ENCODE measurements around the gene STX2.
A peak's percentile ranks its signal among the peaks of the same experiment; 100 is the strongest.

STX2 gene

DNA sequence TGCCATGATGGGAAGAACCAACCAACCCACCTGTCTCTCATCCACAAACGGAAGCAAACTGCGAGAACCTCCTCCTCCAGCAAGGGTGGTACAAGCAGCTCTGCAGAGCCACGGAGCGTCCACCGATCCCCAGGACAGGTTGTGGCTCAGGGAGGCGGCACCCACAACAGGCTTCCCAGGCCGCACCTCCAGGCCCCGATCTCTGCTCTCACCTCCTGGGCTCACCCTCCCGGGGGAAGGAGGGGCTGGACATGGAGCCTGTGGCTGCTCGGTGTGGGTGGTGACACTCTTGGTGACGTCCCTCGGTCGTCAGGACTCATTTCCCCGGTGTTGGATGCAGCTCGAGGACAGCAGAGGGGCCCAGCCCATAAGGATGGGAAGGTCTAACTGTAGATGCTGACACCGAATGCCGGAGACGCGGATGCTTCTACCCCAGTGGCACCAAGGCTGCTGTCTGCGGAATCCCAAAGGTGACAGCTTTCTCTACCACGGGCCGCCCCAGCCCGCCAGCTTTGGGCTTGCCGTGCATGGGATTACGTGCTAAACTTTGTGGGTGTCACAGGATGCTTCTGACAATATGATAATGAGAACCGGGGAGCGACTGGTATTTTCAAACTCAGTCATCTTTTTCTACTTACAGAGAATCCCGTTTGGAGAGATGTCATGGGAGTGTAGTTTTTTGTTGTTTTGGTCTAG lies 58.0 kb downstream of the STX2 start:
- Mint-ChIP-seq H3K36me3 (peaks cover 53% of the 10 kb centered on the region), H3K4me1 (peaks cover 6% of the 10 kb centered on the region), H3K27me3 (peaks cover 40% of the 10 kb centered on the region), H3K4me3 (no peak overlapping the region), H3K27ac (no peak overlapping the region), H3K9me3 (peaks cover 10% of the 10 kb centered on the region)
- no peak for ATAC-seq

DNA sequence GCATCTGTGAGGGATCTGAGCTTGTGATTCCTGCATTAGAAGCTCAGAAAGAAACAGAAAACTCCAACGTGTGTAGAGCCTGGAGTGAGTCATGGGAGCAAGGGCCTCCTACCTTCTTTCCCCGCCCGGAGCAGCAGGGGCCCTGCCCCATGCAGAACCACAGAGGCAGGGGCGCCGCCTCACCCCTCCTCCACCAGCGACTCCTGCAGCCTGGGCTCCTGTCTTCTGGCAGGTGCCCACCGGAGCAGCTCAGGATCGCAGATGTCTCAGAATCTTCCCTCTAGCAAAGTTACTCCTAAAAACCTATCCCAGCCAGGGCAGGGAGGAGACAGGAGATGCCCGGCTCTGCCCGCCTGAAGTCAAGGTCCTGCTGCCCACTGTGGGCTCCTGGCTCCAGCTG lies 58.7 kb downstream of the STX2 start:
- Mint-ChIP-seq H3K27ac (no peak overlapping the region), H3K36me3 (peaks cover 47% of the 10 kb centered on the region), H3K4me1 (peaks cover 11% of the 10 kb centered on the region), H3K4me3 (no peak overlapping the region), H3K27me3 (peaks cover 47% of the 10 kb centered on the region), H3K9me3 (peaks cover 10% of the 10 kb centered on the region)
- no peak for ATAC-seq

DNA sequence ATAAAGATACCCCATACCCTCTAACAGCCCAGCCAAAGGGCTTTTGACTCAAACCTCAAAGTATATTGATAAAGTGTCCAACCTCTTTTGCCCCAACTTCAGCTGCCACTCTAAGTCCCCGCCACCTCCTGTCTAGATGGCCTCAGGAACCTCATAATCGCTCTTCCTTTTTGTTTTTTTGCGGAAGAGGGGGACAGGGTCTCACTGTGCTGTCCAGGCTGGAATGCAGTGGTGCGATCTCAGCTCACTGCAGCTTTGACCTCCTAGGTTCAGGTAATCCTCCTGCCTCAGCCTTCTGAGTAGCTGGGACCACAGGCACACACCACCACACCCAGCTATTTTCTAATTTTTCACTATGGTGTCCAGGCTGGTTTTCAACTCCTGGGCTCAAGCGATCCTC lies 60.3 kb downstream of the STX2 start:
- no peak for ATAC-seq
- Mint-ChIP-seq H3K27me3 (peaks cover 55% of the 10 kb centered on the region), H3K4me1 (peaks cover 11% of the 10 kb centered on the region), H3K9me3 (peaks cover 3% of the 10 kb centered on the region), H3K36me3 (peaks cover 32% of the 10 kb centered on the region), H3K27ac (no peak overlapping the region), H3K4me3 (no peak overlapping the region)

DNA sequence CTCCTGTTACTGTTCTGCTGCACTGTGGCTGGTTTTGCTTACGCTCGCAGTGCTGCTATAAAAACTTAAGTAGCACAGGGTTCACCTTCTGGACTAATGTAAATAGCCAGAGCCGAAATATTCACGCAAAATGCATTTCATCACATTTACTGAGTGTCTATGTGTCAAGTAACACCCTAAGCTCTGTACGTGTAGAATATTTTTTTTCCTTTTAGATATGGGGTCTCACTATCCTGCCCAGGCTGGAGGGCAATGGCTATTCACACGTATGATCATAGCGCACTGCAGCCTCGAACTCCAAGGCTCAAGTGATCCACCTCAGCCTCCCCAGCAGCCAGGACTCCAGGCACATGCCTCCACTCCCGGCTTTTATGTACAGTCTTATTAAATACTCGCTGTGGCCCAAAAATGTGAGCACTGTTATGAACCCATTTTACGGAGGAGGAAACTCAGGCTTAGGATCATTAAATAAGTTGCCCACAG lies 62.2 kb downstream of the STX2 start:
- Mint-ChIP-seq H3K9me3 (peaks cover 3% of the 10 kb centered on the region), H3K27ac (no peak overlapping the region), H3K4me1 (peaks cover 11% of the 10 kb centered on the region), H3K36me3 (peaks cover 13% of the 10 kb centered on the region), H3K27me3 (peaks cover 72% of the 10 kb centered on the region), H3K4me3 (no peak overlapping the region)
- no peak for ATAC-seq

DNA sequence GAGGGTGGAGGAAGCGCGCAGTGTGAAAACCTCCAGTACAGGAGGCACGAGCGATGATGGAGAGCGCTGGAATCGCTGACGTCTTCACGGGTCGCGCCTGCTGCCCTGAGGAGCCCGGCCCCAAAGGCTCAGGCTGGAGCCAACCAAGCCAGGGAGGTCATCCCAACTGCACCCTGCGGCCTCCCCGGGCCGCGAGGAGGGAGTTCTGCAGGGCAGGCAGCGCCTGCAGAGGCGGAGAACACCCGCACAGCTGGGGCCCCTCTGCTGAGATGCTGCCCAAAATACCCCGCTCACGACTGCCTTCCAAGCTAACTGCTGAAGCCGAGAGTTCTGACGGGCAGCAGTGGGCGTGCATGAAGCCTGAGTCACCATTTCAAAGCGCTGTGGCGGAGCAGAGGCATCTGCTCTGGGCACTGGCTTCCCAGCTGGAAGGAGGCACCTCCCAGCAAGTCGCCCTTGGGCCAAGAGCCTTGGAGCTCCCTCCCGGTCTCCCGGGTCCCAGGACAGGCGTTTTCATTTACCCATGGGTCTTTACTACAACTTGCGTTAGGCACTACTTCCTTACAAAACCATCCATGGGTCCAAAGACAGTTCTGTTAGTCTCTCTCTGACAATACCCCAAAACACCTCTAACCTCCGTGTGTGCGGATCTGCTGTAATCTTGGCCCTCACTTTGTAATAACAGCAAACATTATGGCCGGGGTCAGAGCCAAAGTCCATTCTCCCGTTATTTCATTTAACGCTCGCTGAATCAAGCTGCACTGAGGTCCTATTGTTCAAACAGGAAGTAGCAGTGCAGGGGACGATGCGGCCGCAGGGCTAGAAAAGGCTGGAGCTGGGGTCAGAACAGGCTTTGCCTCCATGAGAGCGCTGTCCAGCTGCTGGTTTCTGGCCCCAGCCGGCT lies 62.8 kb downstream of the STX2 start:
- H3K9me3 Mint-ChIP-seq = peaks cover 6% of the 10 kb centered on the region
- H3K36me3 Mint-ChIP-seq = peaks cover 11% of the 10 kb centered on the region
- peaks cover 79% of the 10 kb centered on the region for H3K27me3 Mint-ChIP-seq
- H3K4me1 Mint-ChIP-seq = peaks cover 11% of the 10 kb centered on the region
- peak overlapping the region; percentile 38 for H3K4me3 Mint-ChIP-seq
- H3K27ac Mint-ChIP-seq = no peak overlapping the region
- peak; percentile 39 for ATAC-seq

DNA sequence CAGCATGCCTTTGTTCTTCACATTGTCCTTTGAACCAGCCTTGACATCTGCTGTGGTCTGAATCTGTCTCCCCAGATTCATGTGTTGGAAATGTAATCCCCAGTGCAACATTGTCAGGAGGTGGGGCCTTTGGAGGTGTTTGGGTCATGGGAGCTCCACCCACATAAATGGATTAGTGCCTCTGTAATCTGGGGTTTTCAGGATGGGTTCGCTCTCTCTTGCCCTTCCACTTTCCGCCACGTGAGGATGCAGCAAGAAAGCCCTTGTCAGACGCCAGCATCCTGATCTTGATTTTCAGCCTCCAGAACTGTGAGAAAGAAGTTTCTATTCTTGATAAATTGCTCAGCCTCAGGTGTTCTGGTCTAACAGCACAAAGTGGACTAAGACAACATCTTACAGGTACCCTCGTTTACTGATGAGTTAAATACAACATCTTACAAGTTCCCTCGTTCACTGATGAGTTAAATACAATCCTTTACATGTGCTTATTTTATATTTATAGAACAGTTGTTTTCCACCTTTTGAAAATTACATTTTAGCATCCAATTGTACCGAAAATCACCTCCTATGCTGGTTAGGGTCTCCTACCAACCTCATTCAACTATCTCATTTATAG lies 68.5 kb downstream of the STX2 start:
- Mint-ChIP-seq H3K4me3 (no peak overlapping the region), H3K4me1 (peaks cover under 1% of the 10 kb centered on the region), H3K27me3 (peaks cover 50% of the 10 kb centered on the region), H3K36me3 (no peaks in the 10 kb centered on the region), H3K9me3 (peaks cover 3% of the 10 kb centered on the region), H3K27ac (no peak overlapping the region)
- ATAC-seq = no peak

DNA sequence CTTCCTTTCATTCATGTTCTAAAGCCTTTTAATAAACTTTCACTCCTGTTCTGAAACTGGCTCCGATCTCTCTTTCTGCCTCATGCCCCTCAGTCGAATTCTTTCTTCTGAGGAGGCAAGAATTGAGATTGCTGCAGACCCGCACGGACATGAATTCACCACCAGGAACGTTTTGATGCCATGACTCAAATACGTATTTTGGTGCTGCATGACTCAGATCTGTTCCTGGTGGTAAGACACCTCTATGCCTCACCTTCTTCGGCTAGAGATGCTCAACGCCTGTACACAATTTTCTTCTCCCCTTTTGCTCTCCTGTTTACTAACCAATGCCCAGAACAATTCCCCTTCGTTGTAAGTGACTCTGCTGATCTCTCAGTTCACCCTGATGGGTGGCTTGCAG lies 70.9 kb downstream of the STX2 start:
- Mint-ChIP-seq H3K4me1 (no peaks in the 10 kb centered on the region), H3K4me3 (no peak overlapping the region), H3K36me3 (no peaks in the 10 kb centered on the region), H3K27ac (no peak overlapping the region), H3K9me3 (peaks cover 3% of the 10 kb centered on the region), H3K27me3 (peaks cover 34% of the 10 kb centered on the region)
- ATAC-seq = no peak

DNA sequence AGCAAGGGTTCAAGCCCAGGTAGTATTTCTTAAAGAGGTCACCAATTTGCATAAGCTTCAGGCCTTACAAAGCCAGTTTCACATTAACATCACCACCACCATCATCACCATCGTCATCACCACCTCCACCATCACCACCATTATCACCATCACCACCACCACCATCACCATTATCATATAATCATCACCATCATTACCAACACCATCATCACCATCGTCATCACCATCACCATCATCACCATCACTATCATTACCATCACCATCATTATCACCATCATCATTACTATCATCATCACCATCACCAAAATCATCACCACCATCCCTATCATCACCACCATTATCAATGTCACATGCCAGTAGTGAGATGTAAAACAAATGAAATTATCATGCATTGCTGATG lies 72.6 kb downstream of the STX2 start:
- ATAC-seq = no peak
- Mint-ChIP-seq H3K27ac (no peak overlapping the region), H3K27me3 (peaks cover 19% of the 10 kb centered on the region), H3K4me1 (peaks cover 5% of the 10 kb centered on the region), H3K36me3 (no peaks in the 10 kb centered on the region), H3K4me3 (no peak overlapping the region), H3K9me3 (peaks cover 3% of the 10 kb centered on the region)

DNA sequence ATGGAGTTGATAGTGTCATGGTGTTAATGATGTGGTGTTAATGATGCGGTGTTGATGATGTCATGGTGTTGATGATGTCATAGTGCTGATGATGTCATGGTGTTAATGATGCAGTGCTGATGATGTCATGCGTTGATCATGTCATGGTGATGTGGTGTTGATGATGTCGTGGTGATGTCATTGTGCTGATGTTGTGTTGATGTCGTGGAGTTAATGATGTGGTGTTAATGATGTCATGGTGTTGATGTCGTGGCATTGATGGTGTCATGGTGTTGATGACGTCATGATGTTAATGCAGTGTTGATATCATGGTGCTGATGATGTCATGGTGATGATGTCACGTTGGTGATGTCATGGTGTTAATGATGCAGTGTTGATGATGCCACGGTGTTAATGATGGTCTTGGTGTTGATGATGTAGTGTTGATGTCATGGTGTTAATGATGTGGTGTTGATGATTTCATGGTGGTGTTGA lies 73.8 kb downstream of the STX2 start:
- ATAC-seq = no peak

DNA sequence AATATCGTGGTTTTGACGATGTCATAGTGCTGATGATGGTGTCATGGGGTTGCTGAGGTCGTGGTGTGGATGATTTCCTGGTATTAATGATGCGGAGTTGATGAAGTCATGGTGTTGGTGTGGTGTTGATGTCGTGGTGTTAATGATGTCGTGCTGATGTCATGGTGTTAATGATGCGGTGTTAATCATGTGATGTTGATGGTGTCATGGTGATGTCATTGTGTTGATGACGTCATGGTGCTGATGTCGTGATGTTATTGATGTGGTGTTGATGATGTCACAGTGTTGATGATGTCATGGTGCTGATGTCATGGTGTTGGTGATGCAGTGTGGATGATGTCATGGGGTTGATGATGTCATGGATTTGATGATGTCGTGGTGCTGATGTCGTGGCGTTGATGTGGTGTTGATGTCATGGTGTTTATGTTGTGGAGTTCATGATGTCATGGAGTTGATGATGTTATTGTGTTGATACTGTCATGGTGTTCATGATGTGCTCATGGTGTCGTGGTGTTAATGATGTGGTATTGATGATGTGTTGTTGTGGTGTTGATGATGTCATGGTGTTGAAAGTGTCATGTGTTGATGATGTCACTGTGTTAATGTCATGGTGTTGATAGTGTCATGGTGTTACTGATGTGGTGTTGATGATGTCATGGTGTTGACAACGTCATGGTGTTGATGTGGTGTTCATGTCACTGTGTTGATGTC lies 74.4 kb downstream of the STX2 start:
- Mint-ChIP-seq H3K27me3 (peaks cover 8% of the 10 kb centered on the region), H3K36me3 (no peaks in the 10 kb centered on the region), H3K4me3 (no peak overlapping the region), H3K27ac (no peak overlapping the region), H3K4me1 (peaks cover 5% of the 10 kb centered on the region), H3K9me3 (no peaks in the 10 kb centered on the region)
- no peak for ATAC-seq

More for the DNA sequence above, 73.8 kb downstream of the STX2 start:
- Mint-ChIP-seq H3K36me3 (no peaks in the 10 kb centered on the region), H3K27ac (no peak overlapping the region), H3K9me3 (no peaks in the 10 kb centered on the region), H3K4me3 (no peak overlapping the region), H3K27me3 (peaks cover 8% of the 10 kb centered on the region), H3K4me1 (peaks cover 5% of the 10 kb centered on the region)

DNA sequence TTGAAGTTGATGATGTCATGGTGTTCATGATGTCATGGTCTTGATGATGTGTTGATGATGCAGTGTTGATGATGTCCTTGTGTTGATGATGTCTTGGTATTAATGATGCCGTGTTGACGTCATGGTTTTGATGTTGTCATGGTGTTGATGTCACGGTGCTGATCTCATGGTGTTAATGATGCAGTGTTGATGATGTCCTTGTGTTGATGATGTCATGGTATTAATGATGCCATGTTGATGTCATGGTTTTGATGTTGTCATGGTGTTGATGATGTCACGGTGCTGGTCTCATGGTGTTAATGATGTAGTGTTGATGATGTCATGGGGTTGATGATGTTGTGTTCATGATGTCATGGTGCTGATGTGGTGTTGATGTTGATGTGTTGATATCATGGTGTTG lies 75.0 kb downstream of the STX2 start:
- no peak for ATAC-seq
- Mint-ChIP-seq H3K9me3 (no peaks in the 10 kb centered on the region), H3K27ac (no peak overlapping the region), H3K36me3 (no peaks in the 10 kb centered on the region), H3K4me1 (peaks cover 5% of the 10 kb centered on the region), H3K4me3 (no peak overlapping the region), H3K27me3 (peaks cover 8% of the 10 kb centered on the region)

DNA sequence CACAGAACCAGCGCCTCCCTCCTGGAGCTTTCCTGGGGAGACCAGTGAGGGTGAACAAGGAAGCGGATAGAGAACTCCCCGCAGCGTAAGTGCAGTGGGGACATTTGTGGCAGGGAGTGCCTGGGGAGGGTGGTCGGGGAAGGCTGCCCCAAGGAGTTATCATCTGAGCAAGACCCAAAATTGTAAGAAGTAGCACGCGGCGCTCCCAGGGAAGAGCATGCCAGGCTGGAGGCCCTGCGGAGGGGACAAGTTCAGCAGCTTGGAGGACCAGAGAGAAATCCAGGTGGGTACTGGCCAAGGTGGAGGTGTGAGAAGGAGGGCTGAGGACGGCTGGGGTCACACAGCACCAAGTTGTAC lies 76.8 kb downstream of the STX2 start:
- Mint-ChIP-seq H3K36me3 (no peaks in the 10 kb centered on the region), H3K27ac (no peak overlapping the region), H3K4me1 (peaks cover 5% of the 10 kb centered on the region), H3K27me3 (no peaks in the 10 kb centered on the region), H3K9me3 (no peaks in the 10 kb centered on the region), H3K4me3 (no peak overlapping the region)
- ATAC-seq = no peak

DNA sequence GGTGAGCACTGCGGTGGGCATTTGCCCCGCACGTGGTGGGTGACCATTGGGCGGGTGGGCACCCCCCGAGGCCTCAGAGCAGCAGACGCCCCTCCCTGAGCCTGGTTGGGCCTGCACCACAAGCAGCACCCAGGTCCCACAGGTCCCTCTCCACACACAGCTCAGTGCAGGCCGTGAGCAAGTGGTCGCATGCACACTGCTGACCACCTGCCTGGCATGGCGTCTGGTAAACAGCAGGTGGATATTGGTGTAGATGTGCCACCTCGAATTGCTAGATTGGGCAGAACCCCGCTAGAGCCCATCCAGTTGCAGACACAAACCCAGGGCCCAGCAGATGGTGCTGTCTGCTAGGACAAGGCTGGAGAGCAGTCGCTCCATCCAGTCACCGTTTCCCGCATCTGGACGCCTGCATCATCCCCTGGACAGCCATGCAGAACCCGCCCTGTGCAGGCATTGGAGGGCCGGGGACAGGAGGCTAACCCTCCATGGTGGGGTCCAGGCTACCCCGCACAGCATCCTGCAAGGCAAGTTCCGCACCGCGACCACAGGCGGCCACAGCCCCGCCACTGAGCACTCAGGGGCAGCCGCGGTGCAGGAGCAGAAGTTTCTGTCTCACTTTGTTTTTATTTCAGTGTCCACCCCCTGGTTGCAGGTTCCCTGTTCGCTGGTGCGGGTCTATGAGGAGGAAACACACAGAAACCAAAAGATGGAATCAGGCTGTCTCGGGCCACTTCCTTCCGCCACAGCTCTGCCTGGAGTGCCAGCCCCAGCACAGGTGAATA lies 77.3 kb downstream of the STX2 start:
- Mint-ChIP-seq H3K4me1 (peaks cover 5% of the 10 kb centered on the region), H3K27ac (no peak overlapping the region), H3K9me3 (no peaks in the 10 kb centered on the region), H3K36me3 (no peaks in the 10 kb centered on the region), H3K27me3 (no peaks in the 10 kb centered on the region), H3K4me3 (peak overlapping the region; percentile 8)
- ATAC-seq = peak; percentile 54

DNA sequence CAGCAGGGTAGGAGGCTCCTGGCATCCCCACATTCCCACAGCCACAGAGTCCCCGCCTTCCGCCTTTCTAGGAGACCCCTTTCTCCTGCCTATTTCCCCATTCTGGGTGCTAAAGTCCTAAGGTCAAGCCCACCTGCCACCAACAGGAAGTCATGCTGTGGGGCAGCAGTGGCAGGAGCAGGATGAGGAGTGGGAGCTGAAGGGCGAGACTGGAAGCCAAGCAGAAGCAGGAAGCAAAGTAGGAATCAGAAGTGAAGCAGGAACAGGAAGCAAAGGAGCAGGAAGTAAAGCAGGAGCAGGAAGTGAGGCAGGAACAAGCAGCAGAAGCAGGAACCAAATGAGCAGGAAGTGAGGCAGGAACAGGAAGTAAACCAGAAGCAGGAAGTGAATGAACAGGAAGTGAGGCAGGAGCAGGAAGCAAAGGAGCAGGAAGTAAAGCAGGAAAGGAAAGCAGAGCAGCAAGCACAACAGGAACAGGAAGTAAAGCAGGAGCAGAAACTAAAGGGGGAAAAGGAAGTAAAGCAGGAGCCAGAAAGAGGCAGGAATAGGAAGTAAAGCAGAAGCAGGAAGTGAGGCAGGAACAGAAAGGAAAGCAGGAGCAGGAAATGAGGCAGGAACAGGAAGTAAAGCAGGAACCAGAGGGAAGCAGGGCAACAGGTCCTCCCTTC lies 84.7 kb downstream of the STX2 start:
- peaks cover 5% of the 10 kb centered on the region for H3K36me3 Mint-ChIP-seq
- H3K4me1 Mint-ChIP-seq = peaks cover 17% of the 10 kb centered on the region
- no peak overlapping the region for H3K4me3 Mint-ChIP-seq
- no peak for ATAC-seq
- peak overlapping the region; percentile 48 for H3K27ac Mint-ChIP-seq
- peaks cover 9% of the 10 kb centered on the region for H3K27me3 Mint-ChIP-seq
- peaks cover 6% of the 10 kb centered on the region for H3K9me3 Mint-ChIP-seq
